HG03280 (cell line): ENCODE data around the gene KCNA5.

Experiments used
- ATAC-seq: cut with Tn5 transposase; IDR thresholded peaks from one replicate; pipeline ENCODE4 v1.9.1; 2021; ENCODE audit warnings: mild to moderate bottlenecking, moderate library complexity; ENCODE audit not compliant: unreplicated experiment

The KCNA5 gene

DNA sequence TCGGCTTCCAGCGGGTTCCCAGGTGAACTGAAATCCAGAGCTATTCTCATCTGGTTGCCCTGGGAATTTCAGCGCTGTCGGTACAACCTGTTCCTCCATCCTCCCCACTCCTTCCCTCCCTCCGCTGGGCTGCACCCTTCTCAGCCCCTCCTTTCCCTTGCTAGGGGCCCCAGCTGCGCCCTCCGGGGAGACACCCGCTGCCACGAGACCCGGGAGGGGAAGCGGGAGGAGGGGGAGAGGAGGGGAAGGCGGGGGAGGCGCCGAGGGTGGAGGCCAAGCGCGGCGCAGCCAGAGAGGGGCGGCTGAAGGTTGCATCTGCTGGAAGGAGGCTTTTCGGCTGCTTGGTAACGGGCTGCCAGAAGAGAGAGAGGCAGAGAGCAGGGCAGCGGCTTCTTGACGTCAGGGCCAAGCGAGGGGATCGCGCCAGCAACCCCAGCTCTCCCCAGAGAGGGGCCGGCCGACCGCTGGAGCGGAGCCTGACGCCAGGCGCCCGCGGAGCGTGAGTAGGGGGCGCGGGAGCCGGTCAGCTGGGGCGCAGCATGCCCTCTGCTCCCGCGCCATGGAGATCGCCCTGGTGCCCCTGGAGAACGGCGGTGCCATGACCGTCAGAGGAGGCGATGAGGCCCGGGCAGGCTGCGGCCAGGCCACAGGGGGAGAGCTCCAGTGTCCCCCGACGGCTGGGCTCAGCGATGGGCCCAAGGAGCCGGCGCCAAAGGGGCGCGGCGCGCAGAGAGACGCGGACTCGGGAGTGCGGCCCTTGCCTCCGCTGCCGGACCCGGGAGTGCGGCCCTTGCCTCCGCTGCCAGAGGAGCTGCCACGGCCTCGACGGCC, at the start of gene KCNA5:
Gene KCNA5 (plus strand): TSS at position 291 of the 831 bp plus-strand sequence. CDS start 269 bp downstream, at position 560.
- no peak for ATAC-seq

DNA sequence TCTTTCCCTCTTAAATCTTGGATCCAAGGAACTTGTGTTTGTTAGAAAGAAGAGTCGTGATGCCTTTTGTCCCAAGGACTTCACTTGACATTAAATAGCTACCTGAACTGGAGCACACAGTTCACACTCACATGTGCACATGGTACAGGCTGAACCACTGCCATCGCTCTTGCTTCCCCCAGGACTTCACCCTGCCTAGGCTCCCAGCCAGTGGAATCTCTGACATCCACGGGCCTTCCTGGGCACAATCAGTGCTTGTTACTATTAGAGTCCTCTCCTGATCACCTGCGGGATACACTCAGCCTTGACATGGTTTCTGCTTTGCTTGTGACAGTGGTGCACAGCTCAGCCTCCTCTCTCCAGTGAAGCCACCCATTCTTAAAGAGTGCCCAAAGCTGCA, 49.1 kb upstream of the KCNA5 start:
- no peak for ATAC-seq

DNA sequence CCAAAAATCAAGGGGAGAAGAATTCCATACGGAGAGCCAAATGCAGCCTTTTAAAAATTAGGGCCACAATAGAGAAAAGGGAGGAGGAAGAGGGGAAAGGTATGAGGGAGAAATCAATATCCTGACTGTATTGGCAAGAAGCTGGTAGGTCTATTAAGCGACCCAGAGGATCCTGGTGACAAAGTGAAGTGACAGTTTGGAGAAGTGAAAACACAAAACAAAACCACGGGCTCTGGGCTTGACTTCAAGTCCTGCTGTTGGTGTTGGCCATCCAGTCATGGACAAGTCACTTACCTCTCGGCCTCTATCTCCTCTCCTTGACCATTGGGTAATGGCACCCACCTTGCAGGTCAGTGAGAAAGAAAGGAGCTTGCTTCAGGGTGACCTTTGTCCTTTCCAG, 47.0 kb upstream of the KCNA5 start:
- no peak for ATAC-seq

- no peak for ATAC-seq
Observed at GRCh38 chr12:4997939-4998338, 45.7 kb upstream of the KCNA5 start.

- no peak for ATAC-seq
Observed at GRCh38 chr12:5000204-5000603, 43.5 kb upstream of the KCNA5 start.

- no peak for ATAC-seq
Observed at GRCh38 chr12:5000658-5001385, 42.9 kb upstream of the KCNA5 start.

DNA sequence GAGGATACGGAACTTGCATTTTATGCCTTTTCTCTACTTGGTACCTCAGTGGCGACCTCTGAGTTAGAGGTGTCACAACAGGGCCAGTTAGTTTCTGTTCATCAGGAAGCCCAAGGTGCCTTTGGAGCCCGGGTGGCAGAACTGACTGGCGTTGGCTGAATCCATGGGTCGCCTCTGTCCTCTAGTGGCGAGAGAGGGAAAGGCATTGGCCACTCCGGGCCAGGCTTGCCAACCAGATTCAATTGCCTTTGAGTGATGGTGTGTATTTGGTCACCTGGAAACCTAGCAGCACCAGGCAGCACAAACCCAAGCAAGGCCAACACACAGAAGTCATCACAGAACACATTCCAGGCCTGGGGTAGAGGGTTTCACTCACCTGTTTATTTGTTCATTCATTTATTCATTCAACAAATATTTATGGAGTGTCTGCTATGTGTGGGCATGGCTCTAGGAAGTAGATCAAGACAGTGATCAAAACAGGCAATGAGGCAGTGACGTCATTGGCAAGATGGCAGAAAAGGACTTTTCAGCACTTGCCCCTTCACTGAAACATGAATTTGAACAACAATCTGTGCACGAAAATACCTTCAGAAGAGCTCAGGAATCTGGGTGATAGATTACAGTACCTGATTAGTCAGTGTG, 40.5 kb upstream of the KCNA5 start:
- ATAC-seq = peak; percentile 69

DNA sequence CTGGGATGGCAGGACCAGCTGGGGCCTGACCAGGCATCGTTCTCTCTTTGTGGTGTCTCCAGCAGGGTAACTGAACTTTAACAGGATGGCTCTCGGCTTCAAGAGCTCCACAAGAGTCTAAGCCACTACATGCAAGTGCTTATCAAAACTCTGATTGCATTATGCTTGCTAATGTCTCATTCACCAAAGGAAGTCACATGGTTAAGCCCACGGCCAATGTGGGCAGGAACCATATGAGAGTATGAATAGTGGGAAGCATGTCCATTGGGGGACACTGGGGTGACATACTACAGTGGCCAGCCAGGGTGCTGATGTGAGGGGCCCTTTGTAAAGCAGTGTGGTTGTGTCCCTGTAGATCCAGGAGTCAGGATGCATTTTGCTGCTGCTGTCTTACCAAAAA, 35.0 kb upstream of the KCNA5 start:
- no peak for ATAC-seq

DNA sequence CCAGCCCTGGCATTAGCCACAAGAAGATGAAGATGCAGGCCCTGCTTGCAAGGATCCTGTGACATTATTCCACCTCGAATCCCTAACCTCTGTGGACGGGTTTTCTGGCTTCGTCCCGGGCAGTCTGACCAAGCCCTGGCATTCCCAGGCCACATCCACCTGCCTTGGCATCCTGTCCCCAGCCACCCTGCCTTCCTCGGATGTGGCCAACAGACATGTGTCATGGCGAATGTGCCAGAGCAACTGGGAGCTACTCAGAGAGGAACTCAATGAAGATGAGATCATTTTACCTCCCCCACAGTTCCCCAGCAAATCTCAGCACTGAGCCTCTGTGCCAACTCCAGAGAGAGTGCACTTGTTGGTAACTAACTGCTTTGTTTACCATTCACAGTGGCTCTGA, 33.5 kb upstream of the KCNA5 start:
- no peak for ATAC-seq

DNA sequence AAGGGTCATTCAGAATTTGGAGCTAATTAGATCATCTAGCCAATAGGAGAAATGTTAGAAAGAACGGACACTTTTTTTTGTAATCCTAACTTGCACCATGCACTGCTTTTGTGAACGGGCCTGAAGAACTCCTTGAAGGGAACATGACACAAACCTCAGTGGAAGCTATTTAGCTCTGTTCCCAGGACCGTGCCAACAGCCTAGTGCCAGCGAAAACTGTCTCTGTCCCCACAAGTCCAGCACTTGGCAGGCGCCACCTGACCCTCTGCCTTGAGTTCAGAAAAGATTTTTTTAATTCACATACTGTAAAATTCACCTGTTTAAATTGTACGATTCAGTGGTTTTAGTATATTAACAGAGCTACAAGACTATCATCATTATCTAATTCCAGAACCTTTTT, 31.3 kb upstream of the KCNA5 start:
- no peak for ATAC-seq

DNA sequence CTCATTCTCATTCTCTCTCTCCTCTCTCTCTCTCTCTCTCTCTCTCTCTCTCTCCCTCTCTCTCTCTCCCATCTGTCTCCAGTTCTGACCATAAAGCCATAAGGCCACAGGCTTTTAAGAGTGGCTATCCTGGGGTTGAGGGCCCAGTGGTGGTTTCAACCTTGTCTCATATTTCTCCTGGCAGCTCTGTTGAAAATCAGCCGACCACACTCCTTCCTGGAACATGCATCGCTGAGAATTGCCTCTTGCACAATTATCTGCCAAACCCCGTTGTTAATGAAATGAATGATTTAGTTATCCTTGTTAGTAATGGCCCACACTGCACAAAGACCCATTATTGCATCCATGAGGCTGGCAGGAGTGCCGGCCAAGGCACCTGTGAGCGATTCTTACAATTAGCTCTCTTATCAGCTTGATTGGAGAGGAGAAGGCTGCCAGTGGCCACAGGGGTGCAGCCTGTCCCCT, 30.4 kb upstream of the KCNA5 start:
- ATAC-seq = no peak

- ATAC-seq = no peak
Observed at GRCh38 chr12:5014269-5014668, 29.4 kb upstream of the KCNA5 start.

DNA sequence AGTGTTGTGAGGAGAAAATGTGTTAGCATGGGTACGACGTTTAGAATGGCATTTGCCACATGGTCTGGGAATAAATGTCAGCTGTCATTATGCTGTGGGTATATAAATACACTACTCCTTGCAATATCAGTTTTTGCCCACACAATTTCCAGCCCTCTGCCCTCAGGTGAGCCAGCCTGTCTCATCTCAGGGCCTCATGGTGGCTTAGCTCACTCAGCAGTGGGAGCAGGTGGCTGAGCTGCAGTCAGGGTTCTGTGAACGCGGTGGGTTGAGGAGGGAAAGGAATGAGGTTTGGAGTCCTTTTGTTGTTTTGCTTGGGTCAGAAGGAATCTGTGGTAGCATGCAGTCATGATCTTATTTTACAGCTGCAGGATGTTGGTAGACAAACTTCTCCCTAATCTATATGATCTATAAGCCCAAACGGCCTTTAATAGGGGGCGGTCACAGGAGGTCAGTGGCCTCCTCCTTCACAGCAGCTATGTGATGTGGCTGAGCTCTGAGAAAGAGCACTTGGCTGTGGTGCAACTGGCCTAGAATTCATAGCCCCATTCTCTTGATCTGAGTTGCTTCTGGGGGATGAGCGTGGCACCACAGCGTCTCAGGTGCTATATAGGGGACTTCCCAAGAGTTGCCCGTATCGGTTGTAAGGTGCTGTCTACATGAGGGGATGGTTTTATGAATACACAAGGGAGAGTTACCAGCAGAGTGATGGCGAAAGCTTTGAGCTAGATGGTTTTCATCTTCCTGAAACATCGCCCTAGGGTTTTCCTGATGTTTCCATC, 27.8 kb upstream of the KCNA5 start:
- no peak for ATAC-seq

DNA sequence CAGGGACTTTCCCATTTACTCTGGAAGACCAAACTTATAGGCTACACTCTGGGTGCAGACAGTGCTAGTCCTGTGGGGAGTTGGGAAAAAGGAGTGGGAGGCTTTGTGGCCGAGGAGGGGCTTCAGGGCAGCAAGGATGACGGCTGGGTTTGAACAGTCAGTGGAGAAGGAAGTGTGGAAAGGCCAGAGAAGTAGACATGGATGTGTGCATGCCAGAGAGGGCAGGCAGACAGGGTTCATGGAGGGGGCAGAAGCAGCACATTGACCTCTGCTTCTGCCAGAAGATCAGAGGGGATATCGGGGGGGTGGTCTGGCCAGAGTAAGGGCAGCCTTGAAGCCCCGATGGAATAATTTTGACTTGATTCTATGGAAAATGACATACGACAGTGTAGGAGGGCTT, 27.2 kb upstream of the KCNA5 start:
- ATAC-seq = no peak

GRCh38 chr12:5017638-5018348, 25.9 kb upstream of the KCNA5 start:
- ATAC-seq = no peak

DNA sequence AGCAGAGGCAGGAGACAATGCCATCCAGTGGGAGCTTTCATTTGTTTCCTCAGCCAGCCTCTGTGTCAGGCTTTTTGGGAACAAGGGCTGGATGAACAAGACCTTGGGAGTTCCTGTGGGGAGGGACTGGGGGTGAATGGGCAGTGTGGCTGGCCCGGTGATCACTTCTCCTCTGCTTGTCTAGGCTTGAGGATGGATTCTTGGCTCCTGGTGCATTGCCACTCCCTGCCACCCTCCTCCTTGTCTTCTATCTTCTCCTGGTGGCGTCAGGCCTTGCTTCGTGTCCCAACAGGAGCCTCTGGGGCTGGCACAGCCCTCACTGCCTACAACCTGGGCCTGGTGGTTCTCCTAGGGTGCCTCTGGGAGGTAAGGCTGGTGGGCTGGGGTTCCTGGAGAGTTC, 25.0 kb upstream of the KCNA5 start:
- no peak for ATAC-seq

DNA sequence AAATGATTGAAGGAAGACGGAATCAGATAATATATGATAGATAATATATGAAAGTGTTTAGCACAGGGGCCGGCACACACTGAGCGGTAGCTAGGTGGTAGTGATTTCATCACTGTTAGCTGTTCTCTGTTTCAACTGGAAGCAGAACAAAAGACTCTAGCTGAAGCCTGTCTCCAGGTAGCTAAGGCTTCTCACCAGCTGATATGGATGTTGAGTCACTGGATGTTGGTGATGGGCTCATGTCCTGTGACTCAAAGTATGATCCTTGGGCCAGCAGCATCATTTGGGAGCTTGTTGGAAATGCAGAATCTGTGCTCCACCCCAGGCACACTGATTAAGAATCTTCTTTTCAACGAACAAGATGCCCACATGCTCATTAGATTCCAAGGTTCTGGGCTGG, 21.7 kb upstream of the KCNA5 start:
- no peak for ATAC-seq

GRCh38 chr12:5022465-5023061, 21.1 kb upstream of the KCNA5 start:
- peak; percentile 55 for ATAC-seq

GRCh38 chr12:5023842-5024241, 19.8 kb upstream of the KCNA5 start:
- ATAC-seq = no peak
